ENCODE results near the gene ZFYVE21.

ZFYVE21 gene

DNA sequence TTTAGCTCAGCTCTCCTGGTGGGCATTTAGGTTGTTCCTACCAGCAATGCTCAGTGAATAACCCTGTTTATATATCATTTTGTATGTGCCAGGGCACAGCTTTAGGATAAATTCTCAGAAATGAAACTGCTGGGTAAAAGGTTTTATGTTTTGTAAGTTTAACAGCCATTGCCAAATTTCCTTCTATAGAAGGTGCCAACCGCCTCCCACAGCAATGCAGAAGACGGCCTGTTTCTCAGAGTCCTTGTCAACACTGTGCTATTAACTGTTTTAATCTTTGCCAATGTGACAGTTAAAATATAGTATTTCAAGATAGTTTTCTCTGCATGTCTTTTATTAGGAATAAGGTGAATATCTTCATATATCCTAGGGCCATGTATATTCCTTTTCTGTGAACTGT lies 66.8 kb downstream of the ZFYVE21 start:
- no peak overlapping the region for H3K4me3 ChIP-seq (ENCODE audit: low read depth in 1 of 2, low read length in 2 of 2)
- H3K27ac ChIP-seq (ENCODE audit: low read length), result no peak overlapping the region
- no peaks in the 10 kb centered on the region for H3K9me3 ChIP-seq (ENCODE audit: control insufficient read depth in 1 of 2, low read length in 2 of 2)
- H3K27me3 ChIP-seq (ENCODE audit: low read depth, low read length), result no peaks in the 10 kb centered on the region
- H3K36me3 ChIP-seq (ENCODE audit: control insufficient read depth in 1 of 2, insufficient read depth in 2 of 2, low read length in 2 of 2), result peaks cover 3 to 5% of the 10 kb centered on the region in 2 donors
- no peaks in the 10 kb centered on the region for H3K4me1 ChIP-seq (ENCODE audit: control insufficient read depth in 1 of 2, insufficient read depth in 2 of 2, low read length in 2 of 2)
